HuH-7.5 (cell line): Measurements from ENCODE around the gene PERCC1.
A peak's percentile ranks its signal among the peaks of the same experiment; 100 is the strongest.

ENCODE experiments used
- DNase-seq: peaks from one replicate; pipeline ENCODE4 v3.0.0; 2011; ENCODE audit warnings: low spot score

Gene PERCC1

DNA sequence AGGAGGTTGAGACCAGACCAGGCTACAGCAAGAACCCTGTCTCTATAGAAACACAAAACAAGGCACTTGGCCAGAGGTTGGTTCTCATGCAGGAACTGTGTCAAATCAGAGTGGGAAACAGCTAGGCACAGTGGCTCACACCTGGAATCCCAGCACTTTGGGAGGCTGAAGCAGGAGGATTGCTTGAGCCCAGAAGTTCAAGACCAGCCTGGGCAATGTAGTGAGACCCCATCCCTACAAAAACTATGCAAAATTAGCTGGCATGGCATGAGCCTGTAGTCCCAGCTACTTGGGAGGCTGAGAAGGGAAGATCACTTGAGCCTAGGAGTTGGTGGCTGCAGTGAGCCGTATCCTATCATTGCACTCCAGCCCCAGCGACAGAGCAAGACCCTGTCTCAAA, 18.0 kb upstream of the PERCC1 start:
- no peak for DNase-seq

DNA sequence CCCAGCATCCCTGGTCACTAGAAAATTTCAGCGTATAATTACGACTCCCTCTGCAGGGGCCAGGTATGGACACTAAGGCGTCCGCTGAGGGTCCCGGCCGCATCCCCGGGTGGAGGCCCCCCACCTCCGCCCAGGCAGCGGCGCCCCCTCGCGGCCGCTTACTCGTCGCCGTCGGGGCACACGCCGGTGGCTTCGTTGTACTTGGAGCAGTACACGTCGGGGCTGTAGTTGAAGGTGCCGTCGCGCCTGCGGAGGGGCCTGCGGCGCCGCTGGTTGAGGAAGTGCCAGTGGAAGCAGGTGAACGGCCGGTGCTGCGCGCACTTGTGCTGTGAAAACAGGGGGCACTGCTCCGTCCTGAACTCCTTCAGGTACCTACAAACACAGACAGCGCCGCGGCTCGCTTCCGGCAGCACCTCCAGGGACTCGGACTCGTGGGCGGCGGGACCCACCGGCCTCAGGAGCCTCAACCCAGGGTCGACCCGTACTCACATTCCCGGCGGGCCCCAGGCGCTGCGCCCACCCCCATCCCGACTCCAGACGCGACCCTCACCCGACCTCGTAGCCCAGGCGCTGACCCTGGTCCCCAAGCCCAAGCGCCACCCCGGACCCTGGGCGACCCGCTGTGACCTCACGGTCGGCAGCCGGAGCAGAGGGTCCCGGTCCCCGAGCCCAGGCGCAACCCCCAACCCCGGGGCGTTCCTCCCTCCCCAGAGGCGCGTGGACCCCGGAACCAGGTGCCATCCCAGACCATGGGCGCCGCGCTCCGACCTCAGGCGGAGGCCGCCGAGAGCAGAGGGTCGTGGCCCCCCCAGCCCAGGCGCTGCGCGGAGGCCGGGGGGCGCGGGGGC, 17.0 kb upstream of the PERCC1 start:
- DNase-seq, result peak; percentile 81

DNA sequence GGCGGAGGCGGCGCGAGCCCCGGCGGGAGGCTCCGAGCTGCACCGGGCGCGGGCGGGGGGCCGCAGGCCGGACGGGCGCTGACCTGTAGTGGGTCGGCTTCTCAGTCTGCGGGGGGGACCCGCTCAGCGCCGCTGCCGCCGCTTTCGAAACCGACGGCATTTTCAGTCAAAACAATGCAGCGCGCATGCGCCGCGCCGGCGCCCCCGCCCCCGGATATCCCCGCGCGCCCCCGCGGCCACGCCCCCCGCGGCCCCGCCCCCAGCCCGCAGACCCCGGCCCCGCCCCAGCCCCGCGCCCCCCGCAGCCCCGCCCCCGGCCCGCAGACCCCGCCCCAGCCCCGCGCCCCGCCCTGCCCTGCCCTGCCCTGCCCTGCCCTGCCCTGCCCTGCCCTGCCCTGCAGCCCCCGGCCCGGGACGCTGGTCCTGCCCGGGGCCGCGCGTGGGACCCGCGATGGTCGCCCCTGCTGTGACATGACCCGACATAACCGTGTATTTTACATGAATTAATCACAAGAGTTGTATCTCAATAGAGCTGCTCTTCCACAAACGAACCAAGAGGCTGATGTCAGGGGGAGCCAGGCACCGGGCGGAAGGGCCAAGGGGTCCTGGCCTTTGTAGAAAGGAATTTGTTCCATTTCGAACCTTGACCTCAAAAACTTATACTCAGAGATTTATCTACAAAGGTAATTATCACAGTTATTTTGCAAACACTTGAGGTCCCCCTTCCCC, 16.2 kb upstream of the PERCC1 start, which contains the start of gene UNKL:
UNKL (minus strand) TSS at position 173 of the 729 bp plus-strand sequence; CDS start at position 160, 13 bp downstream.
- DNase-seq, result peak; percentile 71

DNA sequence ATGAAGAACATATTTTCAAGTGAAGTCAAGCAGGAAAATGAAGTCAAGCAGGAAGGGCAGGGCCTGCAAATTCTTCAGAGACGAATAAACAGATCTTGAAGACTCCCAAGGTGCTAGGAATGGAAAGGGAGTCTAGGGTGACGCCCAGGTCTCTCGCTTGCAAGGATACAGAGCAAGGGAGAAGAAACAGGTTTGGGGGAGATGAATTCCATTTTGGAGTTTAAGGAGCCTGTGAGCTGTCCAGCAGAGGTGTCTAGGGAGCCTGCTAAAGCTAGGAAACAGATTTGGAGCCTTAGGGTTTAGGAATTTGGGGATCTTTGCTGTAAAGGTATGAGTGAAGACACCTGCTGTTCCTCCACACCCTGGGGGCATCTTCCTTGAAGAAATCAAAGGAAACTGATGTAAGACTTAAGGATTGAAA, 14.3 kb upstream of the PERCC1 start:
- no peak for DNase-seq

DNA sequence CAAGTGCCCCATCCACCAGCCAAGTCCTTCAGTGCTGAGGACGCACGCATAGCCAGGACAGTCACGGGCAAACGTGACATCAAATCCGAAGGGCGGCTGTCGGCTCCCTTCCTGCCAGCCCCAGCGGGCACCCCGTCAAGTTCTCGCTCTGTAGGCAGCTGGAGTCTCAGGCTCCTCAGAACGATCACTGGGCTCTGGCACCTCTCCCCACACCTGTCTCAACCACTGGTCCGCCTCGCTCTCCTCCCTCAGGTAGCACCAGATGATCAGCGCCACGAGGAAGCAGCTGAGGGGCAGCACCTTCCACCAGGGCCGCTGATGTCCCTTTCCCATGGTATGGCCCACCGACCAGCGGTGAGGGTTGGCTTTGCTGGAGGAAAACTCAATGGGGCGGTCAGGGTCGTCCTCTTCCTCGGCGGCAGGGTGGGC, 10.8 kb upstream of the PERCC1 start:
- no peak for DNase-seq

DNA sequence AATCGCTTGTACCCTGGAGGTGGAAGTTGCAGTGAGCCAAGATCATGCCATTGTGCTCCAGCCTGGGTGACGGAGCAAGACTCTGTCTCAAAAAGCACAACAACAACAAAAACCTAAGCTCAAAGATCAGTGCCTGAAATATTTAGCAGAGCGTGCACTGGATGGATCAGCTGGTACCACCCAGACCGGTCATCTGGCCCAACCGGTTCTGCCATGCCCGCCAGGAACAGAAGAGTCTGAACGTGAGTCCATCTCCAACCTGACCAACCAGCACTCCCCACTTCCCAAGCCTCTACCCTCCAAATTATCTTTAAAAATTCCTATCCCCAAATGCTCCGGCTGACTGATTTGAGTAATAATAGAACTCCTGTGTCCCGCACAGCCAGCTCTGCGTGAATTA, 8.8 kb upstream of the PERCC1 start:
- DNase-seq, result no peak

DNA sequence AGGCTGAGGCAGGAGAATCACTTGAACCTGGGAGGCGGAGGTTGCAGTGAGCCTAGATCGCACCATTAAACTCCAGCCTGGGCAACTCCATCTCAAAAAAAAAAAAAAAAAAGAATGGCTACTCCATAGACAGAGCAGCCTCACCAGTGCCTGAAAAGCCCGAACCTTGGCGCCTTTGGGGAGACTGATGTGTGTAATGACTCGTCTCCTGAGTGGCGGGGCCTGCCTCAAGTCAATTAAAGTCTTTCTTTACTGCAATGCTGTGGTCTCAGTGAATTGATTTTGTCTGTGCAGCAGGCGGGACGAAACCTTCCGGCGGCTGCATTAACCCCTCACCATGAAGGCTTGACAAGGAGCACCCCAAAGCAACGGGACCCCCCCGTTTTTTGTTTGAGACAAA, 6.8 kb upstream of the PERCC1 start:
- peak; percentile 6 for DNase-seq

DNA sequence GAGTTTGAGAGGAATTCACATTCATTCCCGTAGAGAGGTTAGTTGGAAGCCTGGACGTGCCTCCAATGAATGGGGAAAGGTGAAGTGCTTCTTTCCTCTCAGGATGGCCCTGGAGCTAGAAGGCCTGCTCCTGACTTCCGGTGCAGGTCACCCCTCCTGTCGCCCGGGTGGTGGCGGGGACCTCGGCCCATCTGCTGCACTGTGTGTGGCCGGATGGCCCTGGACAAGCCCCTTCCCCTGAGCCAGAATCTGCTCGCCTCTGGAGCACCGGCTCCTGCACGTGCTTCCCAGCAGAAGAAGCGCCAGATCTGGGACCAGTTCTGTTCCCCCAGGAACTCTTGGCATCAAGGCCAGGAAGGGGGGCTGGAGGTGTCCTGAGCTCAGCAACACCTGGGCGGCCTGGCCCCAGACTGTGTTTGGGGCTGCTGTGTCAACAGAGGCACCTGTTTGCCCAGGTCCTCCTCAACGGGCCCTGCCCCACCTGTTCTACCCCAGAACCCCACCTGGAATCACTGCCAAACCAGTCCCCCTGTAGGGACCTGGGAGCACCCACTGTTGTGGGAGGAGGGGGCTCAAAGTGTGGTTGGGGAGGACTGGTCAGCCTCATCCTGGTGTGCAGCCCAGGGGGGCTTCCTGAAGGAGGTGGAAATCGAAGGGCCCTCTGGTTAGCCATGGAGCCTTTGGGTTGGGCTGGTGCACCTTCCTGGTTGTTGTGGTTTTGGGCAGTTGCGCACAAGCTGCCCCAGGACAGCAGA, 5.1 kb upstream of the PERCC1 start:
- no peak for DNase-seq

DNA sequence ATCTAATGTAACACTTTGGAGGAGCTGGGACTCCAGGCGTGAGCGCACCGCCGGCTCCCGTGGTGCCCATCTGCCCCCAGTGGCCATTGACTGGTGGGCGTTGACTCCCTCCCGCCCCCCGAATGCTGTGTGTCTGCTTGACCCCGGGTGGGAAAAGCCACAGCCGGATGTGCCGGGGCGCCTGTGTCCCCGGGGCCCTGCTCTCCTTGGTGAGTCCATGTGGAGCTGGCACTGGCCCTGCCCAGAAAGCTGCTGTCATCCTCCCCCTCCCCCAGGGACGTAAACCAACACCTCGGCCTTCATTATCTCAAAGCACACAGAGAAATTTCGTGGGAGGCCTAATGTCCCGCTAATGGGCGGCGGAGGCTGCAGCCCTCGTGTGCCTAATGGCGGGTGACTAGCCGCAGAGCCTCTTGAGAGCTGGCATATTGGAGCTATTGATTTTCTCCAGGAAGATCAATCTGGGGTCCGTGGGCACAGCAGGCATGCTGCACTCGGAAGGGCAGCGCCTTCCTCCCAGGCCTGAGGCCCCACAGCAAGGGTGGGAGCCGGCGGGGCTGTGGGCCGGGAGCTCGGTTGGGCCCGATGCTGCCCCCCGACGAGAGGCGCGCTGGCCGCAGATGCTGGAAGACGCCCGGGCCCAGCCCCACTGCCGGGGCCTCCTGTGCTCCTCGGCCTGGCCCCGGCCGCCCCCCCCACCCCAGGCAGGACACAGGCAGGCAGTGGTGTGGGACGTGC, 4.0 kb upstream of the PERCC1 start:
- DNase-seq, result peak; percentile 18

DNA sequence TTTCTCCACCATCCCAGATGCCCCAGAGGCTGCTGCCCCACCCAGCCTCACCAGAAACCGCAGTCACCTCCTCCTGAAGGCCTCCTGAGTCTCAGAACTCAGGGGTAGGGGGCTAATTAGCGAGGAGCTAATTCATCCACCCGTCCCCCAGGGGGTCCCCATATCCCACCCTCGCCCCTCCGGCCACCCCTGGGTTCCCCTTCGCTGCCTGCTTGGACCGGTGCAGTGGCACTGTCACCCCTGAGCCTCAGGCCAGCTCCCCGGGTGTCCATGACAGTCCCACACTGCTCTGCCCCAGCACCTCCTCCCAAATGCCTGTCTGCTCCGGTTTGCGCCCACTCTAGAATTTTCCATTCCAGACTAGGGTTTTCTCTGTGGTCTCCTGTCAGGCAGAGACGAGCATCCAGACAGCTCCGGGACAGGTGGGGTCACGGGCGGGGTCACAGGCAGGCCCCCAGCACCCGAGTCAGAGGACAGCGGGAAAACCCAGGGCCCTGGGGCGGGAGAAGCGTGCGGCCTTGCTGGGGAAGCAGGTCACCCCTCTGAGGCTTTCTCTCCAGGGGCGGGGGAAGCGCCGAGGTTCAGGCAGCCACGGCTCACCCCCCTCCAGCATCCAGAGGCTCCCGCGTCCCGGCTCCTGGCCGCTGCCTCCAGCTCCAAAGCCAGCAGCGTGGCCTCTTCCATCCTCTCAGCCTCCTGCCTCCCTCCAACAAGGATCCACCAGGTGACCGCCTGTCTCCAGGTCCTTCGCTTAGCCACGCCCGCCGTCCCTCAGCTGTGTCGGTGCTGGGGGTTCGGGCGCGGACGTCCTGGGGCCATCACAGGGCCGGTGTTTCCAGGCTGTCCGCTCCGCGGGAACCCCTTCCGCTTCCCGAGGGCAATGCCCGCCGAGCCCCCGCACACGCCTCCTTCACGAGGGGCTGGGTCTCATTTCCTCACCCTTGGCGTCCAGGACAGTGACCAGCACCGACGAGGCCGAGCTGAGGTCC, 3.1 kb upstream of the PERCC1 start:
- DNase-seq, result peak; percentile 8

DNA sequence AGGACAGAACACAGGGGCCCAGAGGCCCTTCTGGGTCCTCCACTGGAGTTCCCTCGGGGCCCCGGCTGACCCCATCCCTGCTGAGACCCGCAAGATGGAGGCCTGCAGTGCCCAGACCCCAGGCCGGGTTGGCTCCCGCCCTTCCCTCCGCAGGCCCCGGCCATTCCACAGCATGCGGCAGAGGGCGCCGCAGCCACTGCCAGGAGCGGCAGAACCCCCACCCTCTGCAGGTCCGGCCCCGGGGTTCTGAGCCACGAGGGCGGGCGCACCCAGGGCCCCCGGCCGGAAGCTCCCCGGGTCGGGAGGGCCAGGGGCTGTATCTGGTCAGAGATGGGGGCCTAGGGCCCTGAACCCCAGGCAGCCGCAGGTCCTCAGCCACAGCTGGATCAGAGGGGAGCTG, 2.4 kb upstream of the PERCC1 start:
- DNase-seq, result peak; percentile 3

DNA sequence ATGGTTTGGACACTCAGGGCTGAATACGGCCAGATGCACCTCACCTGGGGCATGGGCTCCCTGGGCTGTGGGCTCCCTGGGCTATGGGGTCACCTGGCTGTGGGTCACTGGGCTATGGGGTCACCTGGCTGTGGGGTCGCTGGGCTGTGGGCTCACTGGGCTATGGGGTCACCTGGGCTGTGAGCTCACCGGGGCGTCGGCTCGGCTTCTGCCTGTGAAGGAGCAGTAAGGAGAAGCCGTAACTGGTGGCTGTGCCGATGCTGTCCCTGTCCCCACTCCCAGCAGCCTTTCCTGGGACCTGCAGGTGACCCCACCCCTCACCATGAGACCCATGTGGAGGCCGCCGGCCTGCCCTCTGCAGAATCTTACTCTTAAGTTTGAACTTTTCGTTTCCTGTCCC, 1.9 kb upstream of the PERCC1 start:
- DNase-seq, result no peak

DNA sequence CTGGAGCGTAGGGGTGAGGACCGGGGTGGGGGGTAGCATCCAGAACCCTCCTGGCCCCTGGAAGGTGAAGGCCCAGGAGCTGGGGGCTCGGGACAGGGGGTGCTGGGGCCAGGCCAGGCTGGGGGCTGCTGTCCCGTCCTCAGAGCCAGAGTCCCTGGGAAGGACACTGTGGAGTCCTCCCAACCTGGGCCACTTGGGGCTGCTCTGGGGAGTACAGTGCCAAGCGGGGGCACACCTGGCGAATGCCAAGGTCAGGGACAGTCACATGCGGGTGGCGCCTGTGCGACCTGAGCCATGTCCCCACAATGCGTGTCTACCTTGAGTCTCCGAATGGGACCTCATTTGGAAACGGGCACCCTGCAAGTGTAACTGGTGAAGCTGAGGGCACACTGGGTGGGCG, 1.2 kb upstream of the PERCC1 start:
- no peak for DNase-seq

DNA sequence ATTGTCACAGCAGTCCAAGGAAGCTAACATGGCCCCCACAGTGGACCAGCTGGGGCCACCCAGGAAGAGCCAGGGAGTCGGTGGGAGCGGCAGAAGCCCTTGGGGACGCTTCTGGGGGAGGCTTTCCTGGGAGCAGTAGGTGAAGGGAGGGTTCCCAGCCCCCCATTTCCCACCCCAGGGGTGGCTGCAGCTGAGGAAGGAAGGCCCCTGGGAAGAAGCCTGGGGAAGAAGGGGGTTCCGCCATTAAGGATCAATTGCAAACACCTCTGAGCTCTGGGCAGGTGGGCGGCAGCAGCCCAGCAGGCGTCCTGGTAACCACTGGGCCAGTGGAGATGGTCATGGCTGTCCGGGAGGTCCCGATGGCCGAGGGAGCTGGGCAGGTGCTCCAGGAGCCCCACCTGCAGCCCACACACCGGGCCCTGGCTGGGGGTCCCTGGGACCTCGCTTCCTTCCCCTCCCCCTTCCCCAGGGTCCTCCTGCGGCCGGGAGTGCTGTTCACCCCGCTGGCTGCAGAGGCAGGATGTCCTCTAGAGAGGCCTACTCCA, 592 bp upstream of the PERCC1 start:
- DNase-seq, result peak; percentile 39

DNA sequence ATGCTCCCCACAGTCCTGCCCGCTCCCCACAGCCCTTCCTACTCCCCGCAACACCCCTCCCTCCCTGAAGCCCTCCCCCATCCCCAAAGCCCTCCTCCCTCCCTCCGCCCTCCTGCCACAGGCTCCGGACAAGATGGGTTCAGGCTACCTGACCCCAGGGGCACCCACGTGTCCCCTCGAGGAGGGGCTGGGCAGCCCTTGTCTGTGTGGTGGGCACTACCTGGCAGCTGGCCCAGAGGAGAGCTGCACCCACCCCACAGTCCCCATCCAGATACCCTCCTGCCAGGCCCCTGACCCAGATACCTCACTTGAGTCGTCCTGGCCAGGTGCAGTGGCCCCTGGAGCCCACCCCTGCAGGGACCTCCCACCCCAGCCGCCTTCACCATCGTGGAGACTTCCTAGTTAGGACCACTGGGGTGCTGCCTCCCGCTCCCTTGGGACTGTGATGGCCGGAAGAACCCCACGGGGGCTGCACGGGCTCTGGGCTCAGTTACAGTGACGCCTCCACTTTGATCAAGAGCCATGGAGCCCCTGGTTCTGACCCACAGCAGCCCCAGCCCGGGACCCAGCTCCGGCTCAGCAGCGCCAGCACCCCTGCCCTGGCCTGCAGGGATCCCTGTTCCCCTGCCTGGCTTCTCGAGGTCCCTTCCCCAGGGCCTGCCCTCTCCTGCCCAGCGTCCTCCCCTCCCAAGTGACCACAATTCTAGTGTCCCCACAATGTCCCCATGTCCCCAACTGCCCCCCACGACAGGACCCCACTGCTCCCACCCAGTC, 806 bp downstream of the PERCC1 start:
- DNase-seq, result no peak

DNA sequence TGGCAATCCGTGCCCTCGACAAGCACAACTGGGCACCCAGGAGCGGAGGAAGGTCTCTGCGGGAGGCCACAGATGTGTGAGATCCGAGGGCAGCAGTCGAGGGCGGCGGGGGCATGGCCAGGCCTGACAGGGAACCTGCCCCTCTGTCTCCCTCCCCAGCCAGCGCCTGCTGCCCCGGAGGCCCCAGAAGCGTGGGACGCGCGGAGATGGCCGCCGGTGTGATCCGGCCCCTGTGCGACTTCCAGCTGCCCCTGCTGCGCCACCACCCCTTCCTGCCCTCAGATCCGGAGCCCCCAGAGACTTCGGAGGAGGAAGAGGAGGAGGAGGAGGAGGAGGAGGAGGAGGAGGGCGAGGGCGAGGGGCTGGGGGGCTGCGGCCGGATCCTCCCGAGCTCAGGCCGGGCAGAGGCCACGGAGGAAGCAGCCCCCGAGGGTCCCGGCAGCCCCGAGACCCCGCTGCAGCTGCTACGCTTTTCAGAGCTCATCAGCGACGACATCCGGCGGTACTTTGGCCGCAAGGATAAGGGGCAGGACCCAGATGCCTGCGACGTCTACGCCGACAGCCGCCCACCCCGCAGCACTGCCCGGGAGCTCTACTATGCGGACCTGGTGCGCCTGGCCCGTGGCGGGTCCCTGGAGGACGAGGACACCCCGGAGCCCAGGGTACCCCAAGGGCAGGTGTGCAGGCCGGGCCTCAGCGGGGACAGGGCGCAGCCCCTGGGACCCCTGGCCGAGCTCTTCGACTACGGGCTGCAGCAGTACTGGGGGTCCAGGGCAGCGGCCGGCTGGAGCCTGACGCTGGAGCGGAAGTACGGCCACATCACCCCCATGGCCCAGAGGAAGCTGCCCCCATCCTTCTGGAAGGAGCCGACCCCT, 1.7 kb downstream of the PERCC1 start:
- DNase-seq, result no peak

DNA sequence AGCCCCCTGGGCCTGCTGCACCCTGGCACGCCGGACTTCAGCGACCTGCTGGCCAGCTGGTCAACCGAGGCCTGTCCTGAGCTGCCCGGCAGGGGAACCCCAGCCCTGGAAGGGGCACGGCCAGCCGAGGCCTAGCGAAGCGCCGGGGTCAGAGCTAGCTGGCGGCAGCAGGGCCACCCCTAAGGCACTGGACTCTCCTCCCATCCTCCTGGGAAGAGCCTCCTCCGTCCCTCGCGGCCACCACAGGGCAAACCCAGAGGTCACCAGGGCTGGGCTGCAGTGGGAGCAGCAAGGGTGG, 2.3 kb downstream of the PERCC1 start:
- DNase-seq, result no peak

DNA sequence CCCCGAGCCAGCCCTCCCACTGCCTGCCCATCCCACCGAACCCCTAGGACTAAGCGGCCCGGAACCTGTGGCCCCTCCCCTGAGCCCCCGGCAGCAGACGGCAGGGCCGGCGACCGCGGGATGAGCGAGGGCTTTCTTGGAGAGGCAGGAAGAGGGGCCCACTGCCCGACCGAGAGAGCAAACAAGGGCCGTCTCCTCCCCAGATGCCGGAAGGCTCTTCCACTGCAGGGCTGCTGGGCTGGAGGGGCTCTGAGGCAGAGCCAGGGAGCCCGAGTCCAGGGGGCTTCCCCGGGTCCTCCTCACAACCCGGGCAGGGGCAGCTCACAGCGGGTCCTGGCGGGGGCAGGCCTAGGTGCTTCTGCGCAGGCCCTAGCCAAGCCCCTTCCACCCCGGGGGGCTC, 2.9 kb downstream of the PERCC1 start:
- DNase-seq, result no peak
